Ishikawa (cell line): ENCODE measurements around the gene TSC1.

Source experiments
- CEBPB ChIP-seq: IDR thresholded peaks from 2 replicates; pipeline ENCODE4 v1.6.1; 2012
- CREB1 ChIP-seq: IDR thresholded peaks from 2 replicates; pipeline ENCODE4 v1.6.1; 2012; ENCODE audit warnings: low read depth
- EGR1 ChIP-seq: IDR thresholded peaks from 2 replicates; pipeline ENCODE4 v1.6.1; 2012
- EP300 ChIP-seq: IDR thresholded peaks from 2 replicates; pipeline ENCODE4 v1.6.1; 2012; ENCODE audit warnings: borderline replicate concordance
- FOXM1 ChIP-seq: IDR thresholded peaks from 2 replicates; pipeline ENCODE4 v1.6.1; 2012; ENCODE audit warnings: low read depth, borderline replicate concordance
- NFIC ChIP-seq: IDR thresholded peaks from 2 replicates; pipeline ENCODE4 v1.6.1; 2012
- RAD21 ChIP-seq: IDR thresholded peaks from 2 replicates; pipeline ENCODE4 v1.6.1; 2012; ENCODE audit warnings: low read depth
- TAF1 ChIP-seq: IDR thresholded peaks from 2 replicates; pipeline ENCODE4 v1.6.1; 2012; ENCODE audit warnings: low read depth, mild to moderate bottlenecking
- TCF12 ChIP-seq: IDR thresholded peaks from 2 replicates; pipeline ENCODE4 v1.6.1; 2012; ENCODE audit warnings: low read depth
- TEAD4 ChIP-seq: IDR thresholded peaks from 2 replicates; pipeline ENCODE4 v1.6.1; 2012
- YY1 ChIP-seq: IDR thresholded peaks from 2 replicates; pipeline ENCODE4 v1.6.1; 2012; ENCODE audit warnings: low read depth
- ZBTB7A ChIP-seq: IDR thresholded peaks from 2 replicates; pipeline ENCODE4 v1.6.1; 2012; ENCODE audit warnings: low read depth
- TF ChIP-seq, protein P1 (sequence below): IDR thresholded peaks from 2 replicates; pipeline ENCODE4 v1.6.1; 2012
- TF ChIP-seq, protein P2 (sequence below): IDR thresholded peaks from 2 replicates; pipeline ENCODE4 v1.6.1; 2012; ENCODE audit warnings: low read depth, mild to moderate bottlenecking
- TF ChIP-seq, protein P3 (sequence below): IDR thresholded peaks from 2 replicates; pipeline ENCODE4 v1.6.1; 2012

Gene TSC1

DNA sequence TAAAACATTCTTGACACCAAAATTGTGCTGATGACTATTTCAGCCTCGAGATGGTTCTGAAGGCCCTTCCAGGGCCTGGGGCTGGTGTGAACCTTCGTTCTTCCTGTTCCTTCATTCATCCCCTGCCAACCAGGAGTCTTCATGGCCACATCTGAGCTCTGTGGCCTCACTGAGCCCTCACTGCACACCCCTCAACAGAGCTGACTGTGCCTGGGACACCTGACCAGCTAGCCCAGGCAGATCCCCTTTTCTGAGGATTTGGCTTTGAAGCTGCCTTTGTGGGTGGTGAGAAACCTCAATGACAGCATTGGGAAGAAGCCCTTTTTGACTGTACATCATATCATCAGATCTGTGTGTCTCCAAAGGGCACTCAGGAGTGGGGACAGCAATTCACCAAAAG, 80.1 kb downstream of the TSC1 start:
- TF ChIP-seq, protein P1, sequence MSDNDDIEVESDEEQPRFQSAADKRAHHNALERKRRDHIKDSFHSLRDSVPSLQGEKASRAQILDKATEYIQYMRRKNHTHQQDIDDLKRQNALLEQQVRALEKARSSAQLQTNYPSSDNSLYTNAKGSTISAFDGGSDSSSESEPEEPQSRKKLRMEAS = no peak
- TF ChIP-seq EP300 (no peak), EGR1 (no peak), FOXM1 (no peak), CEBPB (no peak), ZBTB7A (no peak), TAF1 (no peak), TEAD4 (no peak), RAD21 (no peak), TCF12 (no peak), CREB1 (no peak), YY1 (no peak), NFIC (no peak)
- TF ChIP-seq, protein P2, sequence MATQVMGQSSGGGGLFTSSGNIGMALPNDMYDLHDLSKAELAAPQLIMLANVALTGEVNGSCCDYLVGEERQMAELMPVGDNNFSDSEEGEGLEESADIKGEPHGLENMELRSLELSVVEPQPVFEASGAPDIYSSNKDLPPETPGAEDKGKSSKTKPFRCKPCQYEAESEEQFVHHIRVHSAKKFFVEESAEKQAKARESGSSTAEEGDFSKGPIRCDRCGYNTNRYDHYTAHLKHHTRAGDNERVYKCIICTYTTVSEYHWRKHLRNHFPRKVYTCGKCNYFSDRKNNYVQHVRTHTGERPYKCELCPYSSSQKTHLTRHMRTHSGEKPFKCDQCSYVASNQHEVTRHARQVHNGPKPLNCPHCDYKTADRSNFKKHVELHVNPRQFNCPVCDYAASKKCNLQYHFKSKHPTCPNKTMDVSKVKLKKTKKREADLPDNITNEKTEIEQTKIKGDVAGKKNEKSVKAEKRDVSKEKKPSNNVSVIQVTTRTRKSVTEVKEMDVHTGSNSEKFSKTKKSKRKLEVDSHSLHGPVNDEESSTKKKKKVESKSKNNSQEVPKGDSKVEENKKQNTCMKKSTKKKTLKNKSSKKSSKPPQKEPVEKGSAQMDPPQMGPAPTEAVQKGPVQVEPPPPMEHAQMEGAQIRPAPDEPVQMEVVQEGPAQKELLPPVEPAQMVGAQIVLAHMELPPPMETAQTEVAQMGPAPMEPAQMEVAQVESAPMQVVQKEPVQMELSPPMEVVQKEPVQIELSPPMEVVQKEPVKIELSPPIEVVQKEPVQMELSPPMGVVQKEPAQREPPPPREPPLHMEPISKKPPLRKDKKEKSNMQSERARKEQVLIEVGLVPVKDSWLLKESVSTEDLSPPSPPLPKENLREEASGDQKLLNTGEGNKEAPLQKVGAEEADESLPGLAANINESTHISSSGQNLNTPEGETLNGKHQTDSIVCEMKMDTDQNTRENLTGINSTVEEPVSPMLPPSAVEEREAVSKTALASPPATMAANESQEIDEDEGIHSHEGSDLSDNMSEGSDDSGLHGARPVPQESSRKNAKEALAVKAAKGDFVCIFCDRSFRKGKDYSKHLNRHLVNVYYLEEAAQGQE = no peak
- TF ChIP-seq, protein P3, sequence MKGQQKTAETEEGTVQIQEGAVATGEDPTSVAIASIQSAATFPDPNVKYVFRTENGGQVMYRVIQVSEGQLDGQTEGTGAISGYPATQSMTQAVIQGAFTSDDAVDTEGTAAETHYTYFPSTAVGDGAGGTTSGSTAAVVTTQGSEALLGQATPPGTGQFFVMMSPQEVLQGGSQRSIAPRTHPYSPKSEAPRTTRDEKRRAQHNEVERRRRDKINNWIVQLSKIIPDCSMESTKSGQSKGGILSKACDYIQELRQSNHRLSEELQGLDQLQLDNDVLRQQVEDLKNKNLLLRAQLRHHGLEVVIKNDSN = no peak

DNA sequence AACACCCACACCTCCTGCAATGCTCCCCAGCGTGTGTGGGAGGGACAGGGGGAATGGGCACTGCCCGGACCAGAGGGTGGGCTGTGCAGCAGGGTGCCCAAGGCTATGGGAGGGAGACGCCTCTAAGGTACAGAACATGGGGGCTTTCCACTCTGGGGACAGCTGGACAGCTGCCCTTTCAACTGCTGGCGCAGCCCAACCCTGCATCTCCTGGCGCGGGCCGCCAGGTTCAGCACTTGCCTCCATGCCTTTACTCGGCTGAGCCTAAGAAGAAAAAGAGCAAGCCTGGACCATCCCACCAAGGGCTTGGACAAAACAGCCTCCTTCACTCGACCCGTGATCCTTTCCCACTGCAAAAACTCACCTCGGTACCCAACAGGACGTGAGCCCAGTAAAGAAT, 81.3 kb downstream of the TSC1 start:
- TF ChIP-seq, protein P1 = no peak
- TF ChIP-seq EGR1 = no peak
- TF ChIP-seq NFIC = no peak
- TF ChIP-seq, protein P2 = no peak

DNA sequence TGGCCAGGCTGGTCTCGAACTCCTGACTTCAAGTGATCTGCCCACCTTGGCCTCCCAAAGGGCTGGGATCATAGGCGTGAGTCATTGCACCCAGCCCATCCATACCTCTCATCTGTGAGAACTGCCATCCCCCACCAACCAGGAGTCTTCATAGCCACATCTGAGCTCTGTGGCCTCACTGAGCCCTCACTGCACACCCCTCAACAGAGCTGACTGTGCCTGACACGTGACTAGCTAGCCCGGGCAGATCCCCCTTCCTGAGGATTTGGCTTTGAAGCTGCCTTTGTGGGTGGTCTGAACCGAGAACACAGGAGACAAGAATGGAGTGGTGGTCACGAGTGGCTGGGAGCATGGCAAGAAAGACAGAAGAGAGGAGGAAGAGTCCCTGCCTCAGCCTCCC, 81.9 kb downstream of the TSC1 start:
- TF ChIP-seq EGR1 (no peak), CREB1 (no peak), RAD21 (no peak), FOXM1 (no peak)
- TF ChIP-seq, protein P1 = no peak

DNA sequence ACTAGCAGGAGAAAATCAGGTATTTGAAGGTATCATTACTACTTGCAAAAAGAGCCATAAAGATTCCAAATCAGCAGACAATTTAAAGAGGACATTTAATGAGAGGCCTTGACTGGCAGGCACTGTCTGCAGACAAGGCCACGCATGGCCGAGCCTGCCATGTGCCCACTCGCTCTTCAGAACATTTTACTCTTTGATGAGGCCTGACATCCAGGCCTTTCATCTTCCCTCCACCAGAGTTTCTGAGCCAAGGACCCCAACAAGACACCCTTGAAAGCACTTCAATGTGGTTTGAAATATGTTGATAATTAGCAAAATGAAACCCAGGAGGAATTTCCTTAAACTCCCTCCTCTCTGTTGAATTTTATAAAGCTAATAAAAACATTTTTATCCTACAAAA, 82.8 kb downstream of the TSC1 start:
- TF ChIP-seq TAF1 = no peak
- no peak for TF ChIP-seq FOXM1
- TF ChIP-seq CEBPB = no peak
- TF ChIP-seq EP300 = no peak
- TF ChIP-seq TCF12 = no peak
- TF ChIP-seq CREB1 = no peak
- TF ChIP-seq, protein P2 = no peak
- TF ChIP-seq, protein P3 = no peak
- no peak for TF ChIP-seq RAD21

DNA sequence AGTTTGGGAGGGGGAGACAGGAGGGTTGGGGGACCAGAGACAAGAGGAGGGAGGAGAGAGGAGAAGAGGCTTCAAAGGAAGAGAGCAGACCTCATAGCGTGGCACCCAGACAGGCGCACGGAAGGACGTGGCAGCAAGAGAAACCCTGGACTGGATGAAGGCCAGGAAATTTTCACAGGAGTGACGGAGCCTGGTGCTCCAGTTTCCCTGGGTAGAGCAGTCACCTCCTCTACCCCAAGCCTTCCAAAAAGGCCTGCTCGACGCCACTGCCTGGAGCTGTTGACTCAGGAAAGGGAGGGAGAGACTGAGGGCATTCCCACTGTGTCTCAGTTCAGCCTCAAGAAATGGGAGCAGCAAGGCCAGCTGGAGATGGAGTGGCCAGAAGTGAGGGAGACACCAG, 85.7 kb downstream of the TSC1 start:
- TF ChIP-seq, protein P1 = no peak
- TF ChIP-seq, protein P2 = no peak
- no peak for TF ChIP-seq FOXM1
